ENCODE data around the gene APBB1IP. TPM values are rescaled to one million over a fixed set of nuclear protein-coding genes. Genes with fewer than 3 reads are reported as not detected.
"Not testable (repeated sequence)": the region's sequence is repeated elsewhere in the genome, so short reads cannot be mapped to it uniquely, and the experiment has no call there.

APBB1IP gene
- total and polyA plus RNA-seq, 12 donors: 0.81 to 11.9 (median 1.7) TPM

GRCh38 chr10:26468700-26469099 lies 30.6 kb downstream of the APBB1IP start:
- Histone ChIP-seq H3K4me1 (peaks cover 0 to 53% (median 0%) of the 10 kb centered on the region in 9 donors), H3K36me3 (no peaks in the 10 kb centered on the region), H3K27me3 (no peaks in the 10 kb centered on the region), H3K27ac (no peak overlapping the region), H3K4me3 (no peak overlapping the region), H3K9me3 (no peaks in the 10 kb centered on the region)
- WGBS, 2 donors: 71 to 81% methylated on average over 6 of the region's 6 CpGs
- intact Hi-C loops (cut with DNase I): no loop called here
- DNase-seq (no peak), ATAC-seq (peak in 1 of 8 donors; percentile 7)
- no peak for TF ChIP-seq CTCF (IDR thresholded peaks at IDR 0.05)

- no peak overlapping the region for H3K4me3 ChIP-seq
- ATAC-seq (no peak), DNase-seq (no peak)
- peaks cover 0 to 76% (median 0%) of the 10 kb centered on the region in 9 donors for H3K4me1 ChIP-seq
- H3K27me3 ChIP-seq: no peaks in the 10 kb centered on the region
- intact Hi-C loops (cut with DNase I): no loop called here
- 77 to 85% methylated on average over 5 of the region's 5 CpGs for WGBS, 2 donors
- no peak overlapping the region for H3K27ac ChIP-seq
- no peaks in the 10 kb centered on the region for H3K9me3 ChIP-seq
- peaks cover 0 to 6% (median 0%) of the 10 kb centered on the region in 9 donors for H3K36me3 ChIP-seq
- TF ChIP-seq CTCF (IDR thresholded peaks at IDR 0.05): no peak
Observed at GRCh38 chr10:26472492-26472778, 34.3 kb downstream of the APBB1IP start.

- TF ChIP-seq CTCF (IDR thresholded peaks at IDR 0.05): no peak
- intact Hi-C loops (cut with DNase I): no loop called here
- Histone ChIP-seq H3K4me1 (peaks cover 0 to 75% (median 0%) of the 10 kb centered on the region in 9 donors), H3K9me3 (no peaks in the 10 kb centered on the region), H3K36me3 (peaks cover 0 to 6% (median 0%) of the 10 kb centered on the region in 9 donors), H3K27ac (peak overlapping the region in 2 of 10 donors; percentile 50 to 75), H3K27me3 (no peaks in the 10 kb centered on the region), H3K4me3 (no peak overlapping the region)
- no peak for DNase-seq
- ATAC-seq: peak in 3 of 8 donors; percentile 44 to 81 (median 53)
- WGBS, 2 donors: 75 to 81% methylated on average over 1 of the region's 1 CpG
Observed at GRCh38 chr10:26474026-26474425, 35.9 kb downstream of the APBB1IP start.

GRCh38 chr10:26474845-26475244 lies 36.7 kb downstream of the APBB1IP start:
- H3K9me3 ChIP-seq; intact Hi-C loops (cut with DNase I); H3K36me3 ChIP-seq; H3K4me3 ChIP-seq; H3K27me3 ChIP-seq; DNase-seq: not testable (repeated sequence)
- 79 to 90% methylated on average over 8 of the region's 8 CpGs for WGBS, 2 donors
- peaks cover 0 to 74% (median 0%) of the 10 kb centered on the region in 9 donors for H3K4me1 ChIP-seq
- H3K27ac ChIP-seq: peak overlapping the region in 4 of 10 donors; percentile 19 to 75 (median 36)
- ATAC-seq: peak in 2 of 8 donors; percentile 16 to 22

- Histone ChIP-seq H3K4me3 (no peak overlapping the region), H3K27me3 (no peaks in the 10 kb centered on the region), H3K36me3 (peaks cover 0 to 6% (median 0%) of the 10 kb centered on the region in 9 donors), H3K9me3 (no peaks in the 10 kb centered on the region), H3K27ac (peak overlapping the region in 1 of 10 donors; percentile 75), H3K4me1 (peaks cover 0 to 78% (median 0%) of the 10 kb centered on the region in 9 donors)
- no peak for TF ChIP-seq CTCF (IDR thresholded peaks at IDR 0.05)
- WGBS, 2 donors: 67 to 89% methylated on average over 6 of the region's 6 CpGs
- no peak for DNase-seq
- intact Hi-C loops (cut with DNase I): no loop called here
- no peak for ATAC-seq
Observed at GRCh38 chr10:26475386-26475785, 37.2 kb downstream of the APBB1IP start.
